HG02759 (cell line): ENCODE data around the gene TBX19.

Experiments
- ATAC-seq: cut with Tn5 transposase; IDR thresholded peaks from one replicate; pipeline ENCODE4 v1.9.1; 2021; ENCODE audit warnings: mild to moderate bottlenecking, moderate library complexity; ENCODE audit not compliant: unreplicated experiment

Gene TBX19

DNA sequence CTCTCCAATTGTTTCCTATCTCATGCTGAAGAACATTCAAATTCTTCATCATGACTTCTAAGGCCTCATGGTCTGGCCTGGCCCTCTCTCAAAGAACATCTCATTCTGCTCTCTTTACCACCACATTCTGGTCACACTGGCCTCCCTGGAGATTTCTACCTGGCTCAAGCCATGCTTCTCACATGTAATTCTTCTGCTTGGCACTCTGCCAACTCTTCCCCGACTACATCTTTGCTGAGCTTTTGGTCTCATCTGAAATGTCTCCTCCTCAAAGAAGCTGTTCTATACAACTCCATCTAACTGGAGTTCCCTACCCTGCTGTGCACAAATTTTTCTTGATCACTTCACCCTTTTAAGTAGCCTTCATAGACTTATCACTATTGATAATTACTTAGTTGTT lies 1.4 kb upstream of the TBX19 start:
- ATAC-seq = no peak

DNA sequence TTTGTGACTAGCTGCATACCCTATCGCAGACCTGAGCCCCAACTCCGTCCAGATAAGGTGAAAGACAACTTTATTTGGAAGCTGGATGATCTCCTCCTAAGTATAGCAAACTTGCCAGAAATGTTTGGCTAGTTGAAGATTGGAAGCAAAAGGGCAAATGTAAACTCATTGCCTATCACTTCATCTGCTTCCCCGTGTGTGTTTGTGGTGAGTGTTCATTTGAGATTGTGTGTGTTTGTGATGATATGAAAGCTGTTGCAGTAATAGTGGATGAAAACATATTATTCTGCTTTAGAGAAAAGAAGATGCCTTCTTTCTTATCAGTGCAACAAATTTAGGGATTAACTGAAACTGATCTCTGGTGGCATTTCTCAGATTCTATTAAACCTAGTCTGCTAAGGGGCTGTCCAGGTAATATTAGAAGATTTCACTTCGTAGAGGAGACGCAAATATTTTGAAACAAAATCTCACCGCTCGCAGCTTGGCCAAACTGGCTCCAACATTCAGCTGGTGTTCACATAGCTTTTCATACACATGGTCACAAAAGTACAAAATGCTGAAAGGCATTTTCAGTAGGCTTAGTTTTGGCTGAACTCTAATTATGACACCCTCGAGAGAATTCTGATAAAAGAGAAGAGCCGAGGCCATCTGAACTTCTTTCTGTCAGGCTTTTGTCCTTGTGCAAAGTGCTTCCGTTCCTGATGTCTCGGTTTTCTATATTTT lies 1.1 kb downstream of the TBX19 start:
- ATAC-seq = no peak

GRCh38 chr1:168285521-168285790 lies 4.8 kb downstream of the TBX19 start:
- no peak for ATAC-seq

DNA sequence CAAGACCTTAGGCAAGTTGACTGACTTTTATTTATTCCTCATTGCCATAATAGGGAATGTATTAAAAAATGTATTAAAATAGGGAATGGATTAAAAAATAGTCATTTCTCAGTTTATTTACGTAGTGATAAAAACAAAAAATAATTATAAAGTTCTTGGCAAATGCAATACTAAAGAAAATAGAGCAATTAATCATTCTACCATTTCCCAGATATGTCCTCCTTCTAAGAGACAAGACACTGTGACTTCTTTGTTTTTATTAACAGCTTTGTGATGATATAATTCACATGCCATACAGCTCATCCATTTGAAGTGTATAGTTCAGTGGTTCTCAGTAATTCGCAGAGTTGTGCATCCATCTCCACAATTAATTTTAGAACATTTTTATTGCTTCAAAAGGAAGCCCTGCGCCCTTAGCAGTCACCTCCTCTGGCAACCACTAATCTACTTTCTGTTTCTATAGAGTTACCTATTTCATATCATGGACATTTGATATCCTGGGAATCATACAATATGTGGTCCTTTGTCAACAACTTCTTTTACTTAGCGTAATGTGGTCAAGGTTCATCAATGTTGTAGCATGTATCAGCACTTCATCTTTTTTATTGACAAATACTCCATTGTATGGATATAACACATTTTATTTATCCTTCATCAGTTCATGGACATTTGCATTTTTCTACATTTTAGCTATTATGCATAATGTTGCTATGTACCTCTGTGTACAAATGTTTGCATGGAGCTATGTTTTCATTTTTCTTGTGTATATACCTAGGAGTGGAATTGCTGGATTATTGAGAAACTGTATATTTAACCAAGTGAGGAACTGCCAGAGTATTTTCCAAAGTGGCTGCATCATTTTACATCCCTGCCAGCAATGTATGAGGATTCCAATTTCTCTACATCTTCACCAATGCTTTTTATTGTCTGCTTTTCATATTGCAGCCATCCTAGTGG lies 5.6 kb downstream of the TBX19 start:
- no peak for ATAC-seq

DNA sequence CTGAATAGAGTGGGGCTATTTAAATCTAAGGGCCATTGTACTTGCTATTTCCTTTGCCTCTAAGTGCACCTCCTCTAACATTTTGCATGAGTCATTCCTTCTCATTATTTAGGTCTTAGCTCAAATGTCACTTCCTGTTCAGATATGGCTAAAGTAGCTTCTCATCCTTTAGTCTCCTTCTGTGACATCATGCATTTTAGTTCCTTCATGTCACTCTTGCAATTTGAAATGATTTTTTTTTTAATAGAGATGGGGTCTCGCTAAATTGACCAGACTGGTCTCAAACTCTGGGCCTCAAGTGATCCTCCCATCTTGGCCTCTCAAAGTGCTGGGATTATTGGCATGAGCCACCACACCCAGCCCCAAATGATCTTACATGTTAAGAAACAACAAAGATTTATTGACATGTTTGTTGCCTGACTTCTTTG lies 6.6 kb downstream of the TBX19 start:
- no peak for ATAC-seq

GRCh38 chr1:168288311-168289052 lies 7.8 kb downstream of the TBX19 start:
- ATAC-seq = no peak

DNA sequence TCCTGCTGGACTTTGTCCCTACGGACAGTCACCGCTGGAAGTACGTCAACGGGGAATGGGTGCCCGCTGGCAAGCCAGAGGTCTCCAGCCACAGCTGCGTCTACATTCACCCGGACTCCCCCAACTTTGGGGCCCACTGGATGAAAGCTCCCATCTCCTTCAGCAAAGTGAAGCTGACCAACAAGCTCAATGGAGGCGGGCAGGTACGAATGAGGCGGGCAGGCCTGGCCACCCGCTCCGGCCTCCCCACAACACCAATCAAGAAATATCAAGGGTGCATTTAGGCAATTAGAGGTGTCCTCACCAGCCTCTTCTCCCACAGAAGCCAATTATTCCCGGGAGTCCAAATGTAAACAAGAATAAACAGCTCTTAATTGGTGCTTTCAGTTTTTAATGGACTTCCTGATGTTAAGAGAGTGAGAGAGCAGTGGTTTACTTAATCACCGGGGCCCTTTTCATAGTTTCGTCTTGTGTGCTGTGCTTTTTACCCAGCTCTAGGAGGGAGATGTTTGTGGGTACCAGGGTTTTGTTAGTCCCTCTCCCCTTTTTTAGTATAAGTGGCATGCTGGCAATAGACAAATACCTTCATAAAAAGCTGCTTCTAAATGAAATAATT lies 10.7 kb downstream of the TBX19 start:
- ATAC-seq = no peak

GRCh38 chr1:168293356-168293755 lies 12.7 kb downstream of the TBX19 start:
- ATAC-seq = no peak

DNA sequence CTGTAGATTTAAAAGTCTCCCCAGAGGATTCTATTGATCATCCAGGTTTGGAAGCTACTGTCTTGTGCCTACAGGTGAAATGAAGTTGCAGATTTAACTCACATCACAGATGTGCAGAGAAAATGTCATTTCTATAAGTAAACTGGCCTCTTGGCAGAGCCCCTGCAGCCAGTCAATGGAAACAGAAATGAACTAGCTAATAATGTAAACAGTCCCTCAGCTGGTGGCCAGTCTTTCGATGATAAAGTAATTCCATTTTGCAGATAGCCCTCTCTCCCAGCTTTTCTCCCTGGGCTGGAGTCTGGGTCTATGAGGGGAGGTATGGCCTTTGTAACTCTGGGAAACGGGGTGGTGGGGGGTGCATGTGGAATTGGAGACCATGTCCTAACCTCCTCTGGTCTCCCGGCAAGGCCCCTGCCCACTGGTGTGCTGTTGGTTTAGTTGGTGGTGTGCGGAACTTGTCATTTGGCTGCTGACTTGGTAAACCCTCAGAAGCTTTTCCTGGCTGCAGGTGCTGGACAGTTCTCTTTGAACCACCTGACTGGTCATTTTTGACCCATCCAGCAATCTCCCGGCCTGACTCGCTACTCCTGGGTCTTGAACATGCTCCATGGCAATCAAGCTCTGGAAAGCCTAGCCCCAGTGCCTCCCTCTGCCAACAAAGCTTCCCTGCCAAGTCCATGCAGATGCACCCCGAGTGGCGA lies 14.9 kb downstream of the TBX19 start:
- ATAC-seq = no peak

DNA sequence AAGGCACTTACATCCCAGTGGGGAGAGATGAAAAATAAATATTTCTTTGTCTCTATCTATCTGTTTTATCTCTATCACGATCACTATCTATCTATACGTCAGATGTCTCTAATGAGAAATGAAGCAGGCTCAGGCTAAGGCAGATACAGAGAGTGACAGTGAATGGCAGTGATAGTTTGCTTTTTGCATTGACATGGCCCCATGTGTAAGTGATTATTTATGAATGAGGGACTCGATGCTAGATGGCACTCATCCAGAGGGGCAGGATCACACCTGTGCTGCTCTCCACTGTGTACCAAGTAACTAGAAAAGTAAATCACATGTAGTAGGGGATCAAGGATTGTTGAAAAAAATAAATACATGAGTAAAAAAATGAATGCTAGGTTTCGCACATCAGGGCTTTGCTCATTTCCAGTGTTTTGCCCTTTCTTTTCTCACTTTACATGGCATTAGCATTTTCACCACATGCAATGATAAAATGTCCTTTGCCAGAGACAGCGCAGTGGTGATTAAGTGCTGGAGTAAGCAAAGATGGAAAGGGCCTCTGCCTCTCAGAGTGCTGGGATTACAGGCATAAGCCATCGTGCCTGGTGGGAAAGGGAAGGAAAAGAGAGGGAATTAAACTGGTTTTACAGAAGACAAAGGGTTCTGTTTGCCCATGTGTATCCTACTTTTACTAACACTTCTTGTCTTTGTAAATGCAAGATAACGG lies 16.5 kb downstream of the TBX19 start:
- ATAC-seq = no peak

- ATAC-seq = no peak
These were observed 17.8 kb downstream of the TBX19 start for GRCh38 chr1:168298446-168298845.

GRCh38 chr1:168300626-168301025 lies 19.9 kb downstream of the TBX19 start:
- ATAC-seq = no peak

DNA sequence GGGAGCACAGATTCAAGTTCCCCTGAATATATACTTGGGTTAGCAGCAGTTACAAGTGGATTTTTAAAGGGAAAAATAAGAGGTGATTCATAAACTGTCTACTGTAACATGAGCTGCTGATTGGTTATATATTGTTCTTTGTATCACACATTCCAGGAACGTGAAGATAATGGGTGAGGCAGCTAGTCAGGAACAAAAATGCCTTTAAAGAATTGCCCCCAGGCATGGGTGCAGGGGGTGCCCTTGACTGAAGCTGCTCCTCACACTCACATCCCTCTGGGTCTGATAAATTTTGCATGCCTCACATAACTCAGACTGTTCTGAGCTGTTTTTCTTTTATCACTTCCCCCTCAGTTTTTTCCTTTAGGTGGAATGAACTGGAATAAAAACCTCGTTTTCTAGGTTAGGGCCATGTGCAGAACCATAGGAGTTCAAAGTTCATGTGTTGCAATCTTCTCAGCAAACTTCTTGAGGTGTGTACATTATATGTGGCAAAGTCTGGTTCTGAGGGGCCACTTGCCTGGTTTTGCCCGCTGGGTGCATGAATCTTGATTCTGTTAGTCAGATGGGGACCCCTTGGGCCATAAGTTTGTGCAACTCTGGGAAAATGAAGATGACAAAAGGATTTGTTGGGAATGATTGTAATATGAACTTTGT lies 21.1 kb downstream of the TBX19 start:
- no peak for ATAC-seq

GRCh38 chr1:168303716-168304540 lies 23.3 kb downstream of the TBX19 start:
- no peak for ATAC-seq

GRCh38 chr1:168304865-168305264 lies 24.2 kb downstream of the TBX19 start:
- no peak for ATAC-seq

- no peak for ATAC-seq
These were observed 32.3 kb downstream of the TBX19 start for GRCh38 chr1:168312718-168313604.

GRCh38 chr1:168316142-168316541 lies 35.5 kb downstream of the TBX19 start:
- no peak for ATAC-seq

- ATAC-seq = no peak
These were observed 36.6 kb downstream of the TBX19 start for GRCh38 chr1:168317309-168317708.
